ENCODE data around the gene LMAN2L.

GRCh38 chr2:96788442-96789244, 48.8 kb upstream of the LMAN2L start:
- TF ChIP-seq CTCF (IDR thresholded peaks at IDR 0.05) (no peak), POLR2A (IDR thresholded peaks at IDR 0.05) (no peak)
